ENCODE measurements around the gene EPB41L4A.

DNA sequence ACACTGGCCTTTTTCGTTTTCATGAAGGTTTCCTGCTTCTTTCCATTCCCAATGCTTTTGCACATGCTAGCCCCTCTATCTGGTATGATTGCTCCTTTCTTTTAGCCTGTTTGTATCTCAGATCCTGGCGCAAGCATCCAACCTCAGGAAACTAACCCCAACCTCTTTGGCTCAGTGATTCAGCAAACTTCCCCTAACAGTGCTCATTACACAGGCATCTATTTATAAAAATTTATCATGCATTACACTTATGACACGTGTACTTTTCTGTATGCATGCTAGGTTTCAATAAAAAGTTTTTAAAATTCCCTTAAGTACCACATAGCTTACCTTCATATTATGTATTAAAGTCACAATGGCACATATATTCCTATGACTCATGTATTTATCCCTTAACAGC, 218.9 kb downstream of the EPB41L4A start:
- TF ChIP-seq, protein P1, sequence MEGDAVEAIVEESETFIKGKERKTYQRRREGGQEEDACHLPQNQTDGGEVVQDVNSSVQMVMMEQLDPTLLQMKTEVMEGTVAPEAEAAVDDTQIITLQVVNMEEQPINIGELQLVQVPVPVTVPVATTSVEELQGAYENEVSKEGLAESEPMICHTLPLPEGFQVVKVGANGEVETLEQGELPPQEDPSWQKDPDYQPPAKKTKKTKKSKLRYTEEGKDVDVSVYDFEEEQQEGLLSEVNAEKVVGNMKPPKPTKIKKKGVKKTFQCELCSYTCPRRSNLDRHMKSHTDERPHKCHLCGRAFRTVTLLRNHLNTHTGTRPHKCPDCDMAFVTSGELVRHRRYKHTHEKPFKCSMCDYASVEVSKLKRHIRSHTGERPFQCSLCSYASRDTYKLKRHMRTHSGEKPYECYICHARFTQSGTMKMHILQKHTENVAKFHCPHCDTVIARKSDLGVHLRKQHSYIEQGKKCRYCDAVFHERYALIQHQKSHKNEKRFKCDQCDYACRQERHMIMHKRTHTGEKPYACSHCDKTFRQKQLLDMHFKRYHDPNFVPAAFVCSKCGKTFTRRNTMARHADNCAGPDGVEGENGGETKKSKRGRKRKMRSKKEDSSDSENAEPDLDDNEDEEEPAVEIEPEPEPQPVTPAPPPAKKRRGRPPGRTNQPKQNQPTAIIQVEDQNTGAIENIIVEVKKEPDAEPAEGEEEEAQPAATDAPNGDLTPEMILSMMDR (conservative IDR thresholded peaks at IDR 0.05) = no peak
- TF ChIP-seq ZFX (IDR thresholded peaks at IDR 0.05) = no peak

Data from C4-2B (cell line).